HG03175 (cell line): ENCODE measurements around the gene CALML5.

Experiments
- ATAC-seq: cut with Tn5 transposase; IDR thresholded peaks from one replicate; pipeline ENCODE4 v1.9.1; 2021; ENCODE audit warnings: mild to moderate bottlenecking, moderate library complexity; ENCODE audit not compliant: unreplicated experiment

The CALML5 gene

GRCh38 chr10:5519054-5519453, 19.7 kb upstream of the CALML5 start:
- ATAC-seq = no peak

GRCh38 chr10:5518143-5518542, 18.8 kb upstream of the CALML5 start:
- ATAC-seq = no peak

- ATAC-seq = no peak
Measured at GRCh38 chr10:5517546-5517945, 18.2 kb upstream of the CALML5 start.

GRCh38 chr10:5515948-5516761, 16.8 kb upstream of the CALML5 start:
- ATAC-seq = no peak

- no peak for ATAC-seq
Measured at GRCh38 chr10:5514226-5514850, 15.0 kb upstream of the CALML5 start.

- ATAC-seq = no peak
Measured at GRCh38 chr10:5512881-5513612, 13.7 kb upstream of the CALML5 start.

- no peak for ATAC-seq
Measured at GRCh38 chr10:5512331-5512730, 13.0 kb upstream of the CALML5 start.

GRCh38 chr10:5511885-5512280, 12.5 kb upstream of the CALML5 start:
- ATAC-seq = no peak

GRCh38 chr10:5511231-5511884, 12.0 kb upstream of the CALML5 start:
- no peak for ATAC-seq

GRCh38 chr10:5510281-5511072, 11.1 kb upstream of the CALML5 start:
- ATAC-seq = no peak

- no peak for ATAC-seq
Measured at GRCh38 chr10:5509691-5510090, 10.3 kb upstream of the CALML5 start.

GRCh38 chr10:5509236-5509635, 9.9 kb upstream of the CALML5 start:
- ATAC-seq = no peak

- ATAC-seq = no peak
Measured at GRCh38 chr10:5508786-5509185, 9.4 kb upstream of the CALML5 start.

- no peak for ATAC-seq
Measured at GRCh38 chr10:5508161-5508604, 8.8 kb upstream of the CALML5 start.

GRCh38 chr10:5507649-5508131, 8.3 kb upstream of the CALML5 start:
- ATAC-seq = no peak

- ATAC-seq = no peak
Measured at GRCh38 chr10:5506751-5507648, 7.6 kb upstream of the CALML5 start.

- no peak for ATAC-seq
Measured at GRCh38 chr10:5506246-5506645, 6.9 kb upstream of the CALML5 start.

- ATAC-seq = no peak
Measured at GRCh38 chr10:5504146-5505072, 5.0 kb upstream of the CALML5 start.
